BJ (cell line): ENCODE measurements around the gene DHFR2. TPM values are rescaled to one million over a fixed set of nuclear protein-coding genes. Genes with fewer than 3 reads are reported as not detected.

Source experiments
- CTCF ChIA-PET: fragments of 350-600 bp; formaldehyde crosslinking; extraction: SDS; loops from one replicate; lab custom pipeline; 2021; ENCODE audit warnings: antibody characterized with exemption, inconsistent platforms; lab: Yijun Ruan, JAX
- POLR2A ChIA-PET: fragments of 300-600 bp; sonication (Branson Sonifier 250); formaldehyde crosslinking; extraction: SDS; loops from one replicate; lab custom pipeline; 2021; ENCODE audit warnings: antibody characterized with exemption; lab: Charles Lee
- DNase-seq: peaks from one replicate; pipeline ENCODE4 v3.0.0-alpha.2; 2011; ENCODE audit warnings: low read depth
- H3K27me3 ChIP-seq: 2 replicates; pipeline ENCODE4 v1.6.0; 2011; ENCODE audit warnings: low read length; ENCODE audit not compliant: control insufficient read depth, insufficient read depth
- H3K36me3 ChIP-seq: 2 replicates; pipeline ENCODE4 v1.5.1; 2011; ENCODE audit warnings: low read length; ENCODE audit not compliant: control insufficient read depth, insufficient read depth
- H3K4me3 ChIP-seq: 2 replicates; pipeline ENCODE4 v1.5.1; 2011; ENCODE audit warnings: low read depth, mild to moderate bottlenecking, control low read depth, low read length
- CTCF ChIP-seq: IDR thresholded peaks from 2 replicates; pipeline ENCODE4 v1.5.1; 2011; ENCODE audit warnings: low read depth, mild to moderate bottlenecking, control low read depth, inconsistent platforms, low read length, moderate library complexity; ENCODE audit not compliant: insufficient read depth
- polyA plus RNA-seq: library from polyadenylated mRNA; depleted of rRNA; stranded (reverse); fragments of >200 nt; gene quantifications from 2 replicates; pipeline ENCODE4 v1.2.3, GENCODE V29; 2011

Gene DHFR2
- polyA plus RNA-seq, 1 experiment, result 1.6 TPM

DNA sequence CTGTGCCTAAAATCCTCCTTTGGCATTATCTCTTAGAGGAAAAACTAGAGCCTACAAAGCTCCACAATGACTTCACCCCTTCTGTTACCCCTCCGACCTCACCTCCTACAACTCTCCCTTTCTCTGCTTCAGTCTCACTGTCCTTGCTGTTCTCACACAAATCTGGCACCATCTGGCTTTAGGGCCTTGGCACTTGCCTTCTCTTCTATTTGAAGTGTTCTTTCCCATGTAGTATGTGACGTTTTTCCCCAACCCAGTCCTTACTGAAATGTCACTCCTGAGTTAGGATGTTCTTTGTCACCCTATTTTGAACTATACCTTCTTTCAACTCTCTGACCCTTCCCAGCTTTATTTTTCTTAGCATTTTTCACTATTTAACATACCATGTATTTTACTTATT lies 43.1 kb downstream of the DHFR2 start:
- Histone ChIP-seq H3K4me3 (no peak overlapping the region), H3K27me3 (no peaks in the 10 kb centered on the region), H3K36me3 (no peaks in the 10 kb centered on the region)
- no peak for TF ChIP-seq CTCF
- no peak for DNase-seq
- POLR2A ChIA-PET, result no interaction called here
- CTCF ChIA-PET, result interaction anchor here (0.7 kb wide), 1 partner anchor 294 kb away, joined by 5 read pairs; no protein-coding TSS in a partner anchor

DNA sequence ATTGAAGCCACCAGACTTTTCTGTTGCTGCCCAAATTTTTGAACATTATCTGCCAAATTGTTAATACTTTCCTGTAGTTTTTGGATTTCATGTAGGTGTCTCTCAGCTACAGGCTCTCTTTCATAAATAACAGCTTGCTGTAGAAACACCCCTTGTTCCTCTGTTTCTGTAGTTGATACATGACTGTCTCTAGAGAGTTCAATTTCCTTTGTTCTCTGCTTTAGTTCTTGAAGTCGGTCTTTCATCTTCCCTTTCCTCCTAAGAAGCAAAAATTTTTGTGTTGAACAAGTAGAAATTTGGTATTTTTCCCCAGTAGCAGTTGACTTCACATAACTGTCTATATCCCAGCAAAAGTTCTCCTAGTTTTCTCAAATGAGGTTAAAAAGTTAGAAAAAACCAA lies 47.7 kb downstream of the DHFR2 start:
- no peak overlapping the region for H3K4me3 ChIP-seq
- TF ChIP-seq CTCF, result no peak
- H3K27me3 ChIP-seq, result no peaks in the 10 kb centered on the region
- ChIA-PET POLR2A (no interaction called here), CTCF (interaction anchor here (0.9 to 3.6 kb wide), 2 partner anchors 11 to 34 kb away, joined by 3 to 17 read pairs; no protein-coding TSS in a partner anchor)
- no peaks in the 10 kb centered on the region for H3K36me3 ChIP-seq
- DNase-seq, result no peak

DNA sequence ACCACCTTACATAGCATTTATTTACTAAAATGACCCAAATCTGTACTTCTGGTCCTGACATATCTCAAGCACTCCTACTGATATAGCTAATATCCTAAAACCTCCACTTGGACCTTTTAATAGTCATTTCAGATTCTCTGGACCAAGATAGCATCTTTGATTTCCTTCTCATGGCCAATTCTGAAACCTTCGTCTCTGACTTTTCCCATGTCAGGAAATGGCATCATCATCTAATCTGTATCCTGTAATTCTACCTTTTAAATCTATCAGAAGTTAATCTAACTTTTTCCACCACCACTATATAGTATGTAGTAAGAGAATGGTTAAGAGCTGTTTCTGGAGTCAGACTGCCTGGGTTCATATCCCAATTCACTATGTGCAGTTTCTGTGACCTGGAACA lies 50.5 kb downstream of the DHFR2 start:
- Histone ChIP-seq H3K36me3 (no peaks in the 10 kb centered on the region), H3K27me3 (no peaks in the 10 kb centered on the region), H3K4me3 (no peak overlapping the region)
- CTCF ChIA-PET, result no interaction called here
- POLR2A ChIA-PET, result no interaction called here
- TF ChIP-seq CTCF, result no peak
- DNase-seq, result no peak

DNA sequence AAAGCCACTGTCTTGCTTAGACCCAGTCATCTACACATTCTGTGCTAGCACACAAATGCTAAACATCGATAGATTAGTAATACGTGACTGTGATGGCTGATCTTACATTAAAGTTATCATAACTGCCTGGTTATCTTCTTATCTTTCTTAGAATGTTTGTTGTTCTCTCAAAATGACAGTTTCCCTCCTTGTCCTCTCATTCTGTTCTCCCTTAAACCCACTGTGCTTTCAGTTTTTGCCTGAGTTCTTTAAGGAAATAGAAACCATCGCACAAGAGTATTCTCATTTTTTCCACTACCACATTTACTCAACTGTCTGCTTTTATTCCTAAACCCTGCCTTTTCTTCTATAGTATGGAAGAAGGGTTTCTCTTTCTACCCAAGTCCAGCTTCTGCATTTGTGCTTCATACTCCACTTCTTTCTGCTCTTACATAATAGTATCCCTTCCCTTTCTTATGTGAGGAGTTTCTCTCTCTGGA lies 51.4 kb downstream of the DHFR2 start:
- Histone ChIP-seq H3K27me3 (no peaks in the 10 kb centered on the region), H3K36me3 (no peaks in the 10 kb centered on the region), H3K4me3 (no peak overlapping the region)
- ChIA-PET POLR2A (no interaction called here), CTCF (interaction anchor here (1.2 kb wide), 1 partner anchor 58 kb away, joined by 3 read pairs; no protein-coding TSS in a partner anchor)
- no peak for DNase-seq
- no peak for TF ChIP-seq CTCF

GRCh38 chr3:94009608-94010007 lies 53.1 kb downstream of the DHFR2 start:
- no peaks in the 10 kb centered on the region for H3K27me3 ChIP-seq
- no peak overlapping the region for H3K4me3 ChIP-seq
- H3K36me3 ChIP-seq, result no peaks in the 10 kb centered on the region
- no peak for DNase-seq
- ChIA-PET CTCF (no interaction called here), POLR2A (no interaction called here)
- no peak for TF ChIP-seq CTCF
